ENCODE results near the gene N4BP2L2. TPM values are rescaled to one million over a fixed set of nuclear protein-coding genes. Genes with fewer than 3 reads are reported as not detected.

Gene N4BP2L2
- total RNA-seq, 1 donor from 2014 or later: 76.6 TPM

GRCh38 chr13:32455594-32455903 lies 83.0 kb downstream of the N4BP2L2 start:
- TF ChIP-seq, protein P1, sequence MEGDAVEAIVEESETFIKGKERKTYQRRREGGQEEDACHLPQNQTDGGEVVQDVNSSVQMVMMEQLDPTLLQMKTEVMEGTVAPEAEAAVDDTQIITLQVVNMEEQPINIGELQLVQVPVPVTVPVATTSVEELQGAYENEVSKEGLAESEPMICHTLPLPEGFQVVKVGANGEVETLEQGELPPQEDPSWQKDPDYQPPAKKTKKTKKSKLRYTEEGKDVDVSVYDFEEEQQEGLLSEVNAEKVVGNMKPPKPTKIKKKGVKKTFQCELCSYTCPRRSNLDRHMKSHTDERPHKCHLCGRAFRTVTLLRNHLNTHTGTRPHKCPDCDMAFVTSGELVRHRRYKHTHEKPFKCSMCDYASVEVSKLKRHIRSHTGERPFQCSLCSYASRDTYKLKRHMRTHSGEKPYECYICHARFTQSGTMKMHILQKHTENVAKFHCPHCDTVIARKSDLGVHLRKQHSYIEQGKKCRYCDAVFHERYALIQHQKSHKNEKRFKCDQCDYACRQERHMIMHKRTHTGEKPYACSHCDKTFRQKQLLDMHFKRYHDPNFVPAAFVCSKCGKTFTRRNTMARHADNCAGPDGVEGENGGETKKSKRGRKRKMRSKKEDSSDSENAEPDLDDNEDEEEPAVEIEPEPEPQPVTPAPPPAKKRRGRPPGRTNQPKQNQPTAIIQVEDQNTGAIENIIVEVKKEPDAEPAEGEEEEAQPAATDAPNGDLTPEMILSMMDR (IDR thresholded peaks at IDR 0.05; ENCODE audit: insufficient read depth, low read length, severe bottlenecking): no peak
- H3K4me3 ChIP-seq (ENCODE audit: low read depth, low read length): no peak overlapping the region
- FAIRE-seq: no peak

DNA sequence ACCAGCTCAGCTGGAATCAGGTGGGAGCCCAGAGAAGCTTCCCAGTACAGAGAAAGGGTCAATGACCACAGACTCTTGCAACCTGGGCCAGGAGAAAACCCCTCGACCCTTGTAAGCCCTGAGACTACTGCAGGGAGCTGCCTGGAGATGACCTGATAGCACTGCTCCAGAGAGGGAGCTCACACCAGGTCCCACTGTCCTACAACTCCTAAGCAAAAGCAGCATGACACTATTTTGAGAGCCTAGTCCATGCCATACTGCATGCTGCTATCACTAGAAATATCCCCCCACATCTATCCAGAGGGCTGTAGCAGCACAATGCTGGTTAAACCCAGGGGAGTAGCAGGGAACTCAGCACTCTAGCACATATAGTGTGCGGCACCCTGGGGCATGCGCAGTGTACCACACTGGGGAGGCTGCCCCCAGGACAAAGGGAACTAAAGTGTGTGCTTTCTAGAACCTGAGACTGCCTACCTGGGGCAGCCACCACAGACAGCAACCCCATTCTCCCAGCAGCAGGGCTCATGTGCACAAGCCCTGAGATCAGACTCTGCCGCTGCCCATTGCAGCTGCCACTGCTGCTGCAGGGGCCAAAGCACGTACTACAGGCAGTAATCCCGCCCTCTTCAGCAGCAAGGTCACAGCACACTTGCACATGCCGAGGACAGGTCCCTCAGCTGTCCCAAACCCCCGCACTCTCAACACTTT lies 83.6 kb downstream of the N4BP2L2 start:
- Histone ChIP-seq H3K4me3 (ENCODE audit: low read depth, low read length) (no peak overlapping the region), H3K36me3 (ENCODE audit: control insufficient read depth, insufficient read depth, low read length) (no peaks in the 10 kb centered on the region), H3K27me3 (ENCODE audit: control insufficient read depth, insufficient read depth, low read length) (no peaks in the 10 kb centered on the region)
- no peak for DNase-seq (ENCODE audit: low read depth)
- TF ChIP-seq, protein P1 (IDR thresholded peaks at IDR 0.05; ENCODE audit: insufficient read depth, low read length, severe bottlenecking): no peak
- FAIRE-seq: no peak

More at GRCh38 chr13:32455594-32455903, 83.0 kb downstream of the N4BP2L2 start:
- Histone ChIP-seq H3K27me3 (ENCODE audit: control insufficient read depth, insufficient read depth, low read length) (no peaks in the 10 kb centered on the region), H3K36me3 (ENCODE audit: control insufficient read depth, insufficient read depth, low read length) (no peaks in the 10 kb centered on the region)
- DNase-seq (ENCODE audit: low read depth): no peak

- Histone ChIP-seq H3K36me3 (ENCODE audit: control insufficient read depth, insufficient read depth, low read length) (no peaks in the 10 kb centered on the region), H3K4me3 (ENCODE audit: low read depth, low read length) (no peak overlapping the region), H3K27me3 (ENCODE audit: control insufficient read depth, insufficient read depth, low read length) (no peaks in the 10 kb centered on the region)
- FAIRE-seq (no peak), DNase-seq (ENCODE audit: low read depth) (no peak)
- TF ChIP-seq, protein P1 (IDR thresholded peaks at IDR 0.05; ENCODE audit: insufficient read depth, low read length, severe bottlenecking): no peak
Measured at GRCh38 chr13:32453981-32454380, 84.6 kb downstream of the N4BP2L2 start.

GRCh38 chr13:32448972-32449371 lies 89.6 kb downstream of the N4BP2L2 start:
- no peak overlapping the region for H3K4me3 ChIP-seq (ENCODE audit: low read depth, low read length)
- FAIRE-seq (no peak), DNase-seq (ENCODE audit: low read depth) (no peak)
- no peaks in the 10 kb centered on the region for H3K27me3 ChIP-seq (ENCODE audit: control insufficient read depth, insufficient read depth, low read length)
- no peaks in the 10 kb centered on the region for H3K36me3 ChIP-seq (ENCODE audit: control insufficient read depth, insufficient read depth, low read length)
- TF ChIP-seq, protein P1 (IDR thresholded peaks at IDR 0.05; ENCODE audit: insufficient read depth, low read length, severe bottlenecking): no peak

DNA sequence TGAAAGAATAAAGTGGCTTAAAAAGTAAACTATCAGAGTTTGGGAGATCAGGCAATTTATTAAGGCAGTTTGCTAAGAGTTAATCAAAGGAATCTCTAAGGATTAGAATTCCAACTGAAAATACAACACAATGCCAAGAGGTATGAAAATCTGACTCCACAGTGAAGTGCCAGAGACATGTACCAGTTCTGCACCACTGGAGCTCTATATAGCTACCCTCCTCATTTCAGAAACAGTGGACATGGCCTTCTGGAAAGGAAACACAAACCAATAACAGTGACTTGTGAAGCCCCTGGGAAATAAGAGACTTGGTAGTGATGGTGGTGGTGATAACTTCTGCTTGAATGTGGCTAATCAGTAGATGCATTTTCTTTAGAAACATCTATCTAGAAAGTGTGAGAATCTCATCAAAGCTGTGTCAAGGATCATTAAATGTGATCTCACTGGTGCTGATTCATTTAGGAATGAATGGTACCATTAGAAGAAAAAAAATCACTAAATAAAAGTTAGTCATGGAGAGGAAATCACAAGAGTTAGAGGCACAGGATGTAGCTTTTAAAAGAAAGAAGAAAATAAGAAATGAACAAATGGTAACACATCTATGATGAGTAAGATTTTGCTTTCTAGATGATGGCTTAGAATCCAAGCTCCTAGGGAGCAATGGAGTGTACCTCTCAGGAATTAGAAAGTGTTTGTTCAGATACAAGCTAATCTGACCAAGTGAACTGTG lies 90.5 kb downstream of the N4BP2L2 start:
- TF ChIP-seq, protein P1 (IDR thresholded peaks at IDR 0.05; ENCODE audit: insufficient read depth, low read length, severe bottlenecking): no peak
- no peak for DNase-seq (ENCODE audit: low read depth)
- Histone ChIP-seq H3K4me3 (ENCODE audit: low read depth, low read length) (no peak overlapping the region), H3K27me3 (ENCODE audit: control insufficient read depth, insufficient read depth, low read length) (no peaks in the 10 kb centered on the region), H3K36me3 (ENCODE audit: control insufficient read depth, insufficient read depth, low read length) (no peaks in the 10 kb centered on the region)
- no peak for FAIRE-seq

Measured in bronchial epithelial cell (primary cell).